Naive B cell (primary cell): ENCODE data around the gene COA3. TPM values are rescaled to one million over a fixed set of nuclear protein-coding genes. Genes with fewer than 3 reads are reported as not detected.
A peak's percentile ranks its signal among the peaks of the same experiment; 100 is the strongest.

ENCODE experiments used
- ATAC-seq, 2 donors: fragments of 150-1000 bp; cut with Tn5 transposase; 2 replicates each; pipeline ENCODE4 v1.10.0; 2021; ENCODE audit warnings: low read depth in 2 of 2, mild to moderate bottlenecking in 2 of 2, moderate library complexity in 2 of 2
- DNase-seq: peaks from one replicate; pipeline ENCODE4 v3.0.0; 2022
- H3K27ac Mint-ChIP-seq, 6 donors: one replicate each; pipeline ENCODE4 v1.8.0; 2020 to 2022; ENCODE audit warnings: mild to moderate bottlenecking in 6 of 6, mixed read lengths in 6 of 6, moderate library complexity in 5 of 6, inconsistent platforms in 2 of 6
- H3K27me3 Mint-ChIP-seq, 3 donors: one replicate each; pipeline ENCODE4 v1.8.0; 2021 to 2022; ENCODE audit warnings: mixed read lengths in 3 of 3, mild to moderate bottlenecking in 1 of 3
- H3K36me3 Mint-ChIP-seq, 2 donors: one replicate each; pipeline ENCODE4 v1.8.0; 2020 to 2022; ENCODE audit warnings: mixed read lengths in 2 of 2, inconsistent platforms in 1 of 2, mild to moderate bottlenecking in 1 of 2
- H3K4me1 Mint-ChIP-seq, 3 donors: one replicate each; pipeline ENCODE4 v1.8.0; 2020 to 2022; ENCODE audit warnings: mixed read lengths in 3 of 3, inconsistent platforms in 1 of 3, mild to moderate bottlenecking in 1 of 3, moderate library complexity in 1 of 3
- H3K4me3 Mint-ChIP-seq, 8 donors: one replicate each; pipeline ENCODE4 v1.8.0; 2020 to 2022; ENCODE audit warnings: mild to moderate bottlenecking in 8 of 8, mixed read lengths in 8 of 8, moderate library complexity in 8 of 8, inconsistent platforms in 2 of 8
- H3K9me3 Mint-ChIP-seq, 7 donors: one replicate each; pipeline ENCODE4 v1.8.0; 2020 to 2022; ENCODE audit warnings: mixed read lengths in 7 of 7, mild to moderate bottlenecking in 5 of 7, inconsistent platforms in 2 of 7, moderate library complexity in 1 of 7
- polyA plus RNA-seq, 6 donors: library from polyadenylated mRNA; unstranded; fragments of 300-500 nt; fragmentation: Illumina TruSeq; gene quantifications; one replicate each; pipeline ENCODE4 v1.2.3, GENCODE V29; 2021; ENCODE audit warnings: low read depth in 6 of 6

Gene COA3
- polyA plus RNA-seq: 100 to 1,000 TPM; 117 to 157 (median 133) TPM

GRCh38 chr17:42798383-42799380, at the start of gene COA3, which contains the start of gene CNTD1:
Gene COA3 (minus strand): TSS chr17:42798704. CDS start chr17:42798681, 23 bp downstream.
Gene CNTD1 (plus strand): TSS chr17:42798861. CDS start chr17:42799068, 207 bp downstream.
- Mint-ChIP-seq H3K36me3 (peaks cover 0 to 8% of the 10 kb centered on the region in 2 donors), H3K27me3 (peaks cover 0 to 5% (median 0%) of the 10 kb centered on the region in 3 donors), H3K27ac (peak within 1 kb of the TSS; percentile 33 to 92 (median 86)), H3K4me3 (peak within 1 kb of the TSS; percentile 90 to 98 (median 96)), H3K4me1 (peaks cover 20 to 43% (median 39%) of the 10 kb centered on the region in 3 donors), H3K9me3 (no peaks in the 10 kb centered on the region)
- peak; percentile 68 for DNase-seq
- peak; percentile 99 for ATAC-seq

- no peaks in the 10 kb centered on the region for H3K9me3 Mint-ChIP-seq
- ATAC-seq: no peak
- no peaks in the 10 kb centered on the region for H3K27me3 Mint-ChIP-seq
These were observed 49.6 kb upstream of the COA3 start for GRCh38 chr17:42848093-42848492.

GRCh38 chr17:42846594-42847280, 48.2 kb upstream of the COA3 start:
- H3K27ac Mint-ChIP-seq: peak overlapping the region in 1 of 6 donors; percentile 70
- DNase-seq (no peak), ATAC-seq (no peak)
- no peaks in the 10 kb centered on the region for H3K9me3 Mint-ChIP-seq
- no peaks in the 10 kb centered on the region for H3K27me3 Mint-ChIP-seq
- H3K4me1 Mint-ChIP-seq: peaks cover 0 to 11% (median 7%) of the 10 kb centered on the region in 3 donors
- H3K4me3 Mint-ChIP-seq: no peak overlapping the region
- H3K36me3 Mint-ChIP-seq: peaks cover 0 to 9% of the 10 kb centered on the region in 2 donors

More at GRCh38 chr17:42848093-42848492, 49.6 kb upstream of the COA3 start:
- H3K27ac Mint-ChIP-seq: no peak overlapping the region
- peaks cover 0 to 4% of the 10 kb centered on the region in 2 donors for H3K36me3 Mint-ChIP-seq
- H3K4me3 Mint-ChIP-seq: no peak overlapping the region
- peaks cover 0 to 11% (median 7%) of the 10 kb centered on the region in 3 donors for H3K4me1 Mint-ChIP-seq
- no peak for DNase-seq

GRCh38 chr17:42845918-42846593, 47.6 kb upstream of the COA3 start:
- ATAC-seq: no peak
- Mint-ChIP-seq H3K4me1 (peaks cover 0 to 11% (median 7%) of the 10 kb centered on the region in 3 donors), H3K36me3 (peaks cover 0 to 9% of the 10 kb centered on the region in 2 donors), H3K4me3 (peak overlapping the region in 1 of 8 donors; percentile 4), H3K27me3 (no peaks in the 10 kb centered on the region), H3K9me3 (no peaks in the 10 kb centered on the region), H3K27ac (peak overlapping the region in 3 of 6 donors; percentile 54 to 92 (median 61))
- DNase-seq: no peak

- Mint-ChIP-seq H3K9me3 (no peaks in the 10 kb centered on the region), H3K27ac (peak overlapping the region in 3 of 6 donors; percentile 49 to 92 (median 65)), H3K4me1 (peaks cover 0 to 11% (median 7%) of the 10 kb centered on the region in 3 donors), H3K36me3 (peaks cover 0 to 9% of the 10 kb centered on the region in 2 donors), H3K27me3 (no peaks in the 10 kb centered on the region), H3K4me3 (no peak overlapping the region)
- ATAC-seq (no peak), DNase-seq (no peak)
These were observed 47.0 kb upstream of the COA3 start for GRCh38 chr17:42845556-42845917.

- ATAC-seq: no peak
- DNase-seq: no peak
- Mint-ChIP-seq H3K27me3 (no peaks in the 10 kb centered on the region), H3K9me3 (no peaks in the 10 kb centered on the region), H3K27ac (peak overlapping the region in 1 of 6 donors; percentile 49), H3K4me3 (no peak overlapping the region), H3K4me1 (peaks cover 0 to 11% (median 7%) of the 10 kb centered on the region in 3 donors), H3K36me3 (peaks cover 0 to 9% of the 10 kb centered on the region in 2 donors)
These were observed 46.5 kb upstream of the COA3 start for GRCh38 chr17:42844761-42845555.

GRCh38 chr17:42844271-42844670, 45.8 kb upstream of the COA3 start, which contains the start of gene AOC2:
Gene AOC2 (plus strand): TSS chr17:42844580. CDS start chr17:42844627, 47 bp downstream.
- Mint-ChIP-seq H3K27me3 (no peaks in the 10 kb centered on the region), H3K9me3 (no peaks in the 10 kb centered on the region), H3K36me3 (peaks cover 0 to 11% of the 10 kb centered on the region in 2 donors), H3K27ac (peak within 1 kb of the TSS in 4 of 6 donors; percentile 13 to 49 (median 41)), H3K4me1 (peaks cover 0 to 11% (median 7%) of the 10 kb centered on the region in 3 donors), H3K4me3 (no peak within 1 kb of the TSS)
- DNase-seq: no peak
- ATAC-seq: no peak

- H3K36me3 Mint-ChIP-seq: peaks cover 0 to 18% of the 10 kb centered on the region in 2 donors
- ATAC-seq: peak; percentile 48 to 53
- peaks cover 4 to 11% (median 9%) of the 10 kb centered on the region in 3 donors for H3K4me1 Mint-ChIP-seq
- no peak overlapping the region for H3K4me3 Mint-ChIP-seq
- peak; percentile 27 for DNase-seq
- H3K9me3 Mint-ChIP-seq: no peaks in the 10 kb centered on the region
- peak overlapping the region in 4 of 6 donors; percentile 13 to 49 (median 36) for H3K27ac Mint-ChIP-seq
- no peaks in the 10 kb centered on the region for H3K27me3 Mint-ChIP-seq
These were observed 44.9 kb upstream of the COA3 start for GRCh38 chr17:42843358-42843934.

- H3K4me3 Mint-ChIP-seq: peak overlapping the region in 1 of 8 donors; percentile 42
- peaks cover 6 to 11% (median 8%) of the 10 kb centered on the region in 3 donors for H3K4me1 Mint-ChIP-seq
- peaks cover 6 to 18% of the 10 kb centered on the region in 2 donors for H3K36me3 Mint-ChIP-seq
- H3K9me3 Mint-ChIP-seq: no peaks in the 10 kb centered on the region
- peak overlapping the region in 1 of 6 donors; percentile 83 for H3K27ac Mint-ChIP-seq
- no peaks in the 10 kb centered on the region for H3K27me3 Mint-ChIP-seq
- DNase-seq (no peak), ATAC-seq (no peak)
These were observed 43.6 kb upstream of the COA3 start for GRCh38 chr17:42841975-42842685.

GRCh38 chr17:42835732-42836131, 37.2 kb upstream of the COA3 start:
- Mint-ChIP-seq H3K36me3 (peaks cover 6 to 9% of the 10 kb centered on the region in 2 donors), H3K27ac (no peak overlapping the region), H3K4me1 (peaks cover 28 to 32% (median 29%) of the 10 kb centered on the region in 3 donors), H3K4me3 (peak overlapping the region in 3 of 8 donors; percentile 22 to 97 (median 51)), H3K9me3 (no peaks in the 10 kb centered on the region), H3K27me3 (no peaks in the 10 kb centered on the region)
- DNase-seq: no peak
- ATAC-seq: no peak

GRCh38 chr17:42833767-42834422, 35.4 kb upstream of the COA3 start:
- Mint-ChIP-seq H3K9me3 (no peaks in the 10 kb centered on the region), H3K36me3 (peaks cover 3 to 6% of the 10 kb centered on the region in 2 donors), H3K4me1 (peaks cover 26 to 32% (median 28%) of the 10 kb centered on the region in 3 donors), H3K4me3 (peak overlapping the region; percentile 93 to 98 (median 97)), H3K27me3 (no peaks in the 10 kb centered on the region), H3K27ac (peak overlapping the region; percentile 95 to 100 (median 99))
- no peak for ATAC-seq
- no peak for DNase-seq
